Stimulated activated CD8-positive, alpha-beta memory T cell treated with anti-CD3 and anti-CD28 coated beads, Interleukin-12 subunit alpha, Interleukin-12 subunit beta, amount 100 ng/mL, for 1 hour (primary cell): ENCODE results near the gene STAMBP.

Experiments
- DNase-seq: peaks from one replicate; pipeline ENCODE4 v3.0.0-alpha.2; 2020; ENCODE audit warnings: low read depth

The STAMBP gene

GRCh38 chr2:73906847-73907505, 78.2 kb downstream of the STAMBP start:
- no peak for DNase-seq

GRCh38 chr2:73907840-73908452, 79.2 kb downstream of the STAMBP start:
- peak; percentile 30 for DNase-seq

GRCh38 chr2:73908689-73909652, 80.2 kb downstream of the STAMBP start:
- no peak for DNase-seq

GRCh38 chr2:73910873-73911547, 82.2 kb downstream of the STAMBP start:
- DNase-seq: no peak

- no peak for DNase-seq
These were observed 82.9 kb downstream of the STAMBP start for GRCh38 chr2:73911548-73912208.

- DNase-seq: no peak
These were observed 84.8 kb downstream of the STAMBP start for GRCh38 chr2:73913414-73914054.

- DNase-seq: no peak
These were observed 85.9 kb downstream of the STAMBP start for GRCh38 chr2:73914667-73915066.

GRCh38 chr2:73915437-73915993, 86.8 kb downstream of the STAMBP start:
- DNase-seq: no peak

- no peak for DNase-seq
These were observed 87.9 kb downstream of the STAMBP start for GRCh38 chr2:73916666-73917065.

- no peak for DNase-seq
These were observed 88.5 kb downstream of the STAMBP start for GRCh38 chr2:73917296-73917695.

- DNase-seq: no peak
These were observed 89.0 kb downstream of the STAMBP start for GRCh38 chr2:73917696-73918207.

GRCh38 chr2:73918856-73919255, 90.1 kb downstream of the STAMBP start:
- DNase-seq: no peak

GRCh38 chr2:73919596-73920228, 91.0 kb downstream of the STAMBP start:
- no peak for DNase-seq

- DNase-seq: no peak
These were observed 92.1 kb downstream of the STAMBP start for GRCh38 chr2:73920577-73921545.

GRCh38 chr2:73921581-73921980, 92.8 kb downstream of the STAMBP start:
- no peak for DNase-seq

- no peak for DNase-seq
These were observed 93.9 kb downstream of the STAMBP start for GRCh38 chr2:73922681-73923080.
